ENCODE data around the gene KLHDC7B.

GRCh38 chr22:50599816-50600455, 54.2 kb downstream of the KLHDC7B start:
- TF ChIP-seq CTCF (IDR thresholded peaks at IDR 0.05; ENCODE audit: low read depth, low read length) (no peak), EZH2phosphoT487 (IDR thresholded peaks at IDR 0.05; ENCODE audit: low read depth) (no peak)

All from OCI-LY3 (cell line).